SIG-M5 treated with dmso at 0.1 percent for 504 hours (cell line): ENCODE results near the gene BNIP2.
"Not testable (repeated sequence)": the region's sequence is repeated elsewhere in the genome, so short reads cannot be mapped to it uniquely, and the experiment has no call there.

Experiments
- DNase-seq: peaks from one replicate; lab custom pipeline; 2025; ENCODE audit not compliant: unreplicated experiment; lab: John Stamatoyannopoulos, UW

BNIP2 gene

GRCh38 chr15:59688423-59688781 lies 718 bp downstream of the BNIP2 start:
- DNase-seq = peak; percentile 59

GRCh38 chr15:59687836-59688235 lies 1.3 kb downstream of the BNIP2 start:
- DNase-seq = peak; percentile 81

GRCh38 chr15:59686389-59686788 lies 2.7 kb downstream of the BNIP2 start:
- DNase-seq = peak; percentile 75

GRCh38 chr15:59685737-59686297 lies 3.3 kb downstream of the BNIP2 start:
- no peak for DNase-seq

DNA sequence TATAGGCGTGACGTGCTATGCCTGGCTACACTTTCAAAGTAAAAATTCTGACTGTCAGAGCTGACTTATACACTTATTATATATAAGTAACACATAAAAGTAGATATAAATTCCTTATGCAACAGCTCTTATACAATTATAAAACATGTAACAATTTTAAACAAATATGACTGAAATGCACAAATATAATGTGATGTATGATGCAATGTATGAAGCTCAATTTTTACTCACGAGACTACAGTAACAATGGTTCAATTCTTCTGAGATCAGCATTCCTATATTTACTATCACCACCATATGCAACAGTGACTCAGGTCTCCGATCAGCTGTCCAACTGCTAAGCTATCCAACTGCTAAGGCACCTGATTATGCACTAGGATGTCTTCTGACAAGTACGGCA lies 8.2 kb downstream of the BNIP2 start:
- no peak for DNase-seq

DNA sequence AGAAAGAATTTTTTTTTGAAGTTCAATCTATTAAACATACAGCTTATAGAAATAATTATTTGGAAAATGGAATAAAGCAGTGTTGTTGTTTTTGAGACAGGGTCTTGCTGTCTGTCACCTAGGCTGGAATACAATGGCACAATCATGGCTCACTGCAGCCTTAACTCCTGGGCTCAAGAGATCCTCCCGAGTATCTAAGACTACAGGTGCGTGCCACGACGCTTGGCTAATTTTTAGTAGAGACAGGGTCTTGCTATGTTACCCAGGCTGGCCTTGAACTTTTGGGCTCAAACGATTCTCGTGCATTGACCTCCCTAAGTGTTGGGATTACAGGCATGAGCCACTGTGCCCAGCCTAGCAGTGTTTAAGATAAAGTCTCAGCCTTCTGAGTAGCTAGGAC lies 8.8 kb downstream of the BNIP2 start:
- DNase-seq = no peak

DNA sequence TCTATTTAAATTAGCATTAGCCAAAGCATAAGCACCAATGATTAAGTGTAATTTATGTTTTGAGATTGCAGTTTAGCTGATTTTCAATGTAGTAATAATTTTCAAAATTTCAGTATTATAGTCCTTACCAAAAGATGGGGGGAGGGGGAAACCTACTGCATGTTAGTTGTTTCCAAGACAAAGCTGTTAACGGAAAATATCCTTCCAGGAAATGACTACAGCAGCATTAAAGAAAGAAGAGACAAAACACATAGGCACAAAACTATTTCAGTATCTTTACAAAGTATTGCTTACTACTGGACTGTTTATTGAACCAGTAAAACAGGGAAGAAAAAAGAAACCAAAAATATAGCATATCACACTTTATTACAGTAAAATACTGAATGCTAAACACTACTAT lies 10.5 kb downstream of the BNIP2 start:
- DNase-seq = no peak

GRCh38 chr15:59678172-59678571 lies 10.9 kb downstream of the BNIP2 start:
- DNase-seq = no peak

DNA sequence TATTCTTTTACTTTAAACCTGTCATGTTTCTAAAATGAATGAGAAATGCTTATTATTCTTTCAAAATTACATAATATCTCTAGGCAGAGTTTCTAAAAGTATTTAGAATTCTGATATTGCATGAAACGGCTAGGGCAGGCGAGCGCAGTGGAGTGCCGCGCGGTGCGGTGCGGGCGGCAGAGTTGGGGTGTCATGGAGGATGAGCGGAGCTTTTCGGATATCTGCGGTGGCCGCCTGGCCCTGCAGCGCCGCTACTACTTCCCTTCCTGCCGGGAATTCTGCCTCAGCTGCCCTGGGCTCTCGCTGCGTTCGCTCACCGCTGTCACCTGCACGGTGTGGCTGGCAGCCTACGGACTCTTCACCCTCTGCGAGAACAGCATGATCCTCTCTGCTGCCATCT lies 12.6 kb downstream of the BNIP2 start:
- DNase-seq = no peak

DNA sequence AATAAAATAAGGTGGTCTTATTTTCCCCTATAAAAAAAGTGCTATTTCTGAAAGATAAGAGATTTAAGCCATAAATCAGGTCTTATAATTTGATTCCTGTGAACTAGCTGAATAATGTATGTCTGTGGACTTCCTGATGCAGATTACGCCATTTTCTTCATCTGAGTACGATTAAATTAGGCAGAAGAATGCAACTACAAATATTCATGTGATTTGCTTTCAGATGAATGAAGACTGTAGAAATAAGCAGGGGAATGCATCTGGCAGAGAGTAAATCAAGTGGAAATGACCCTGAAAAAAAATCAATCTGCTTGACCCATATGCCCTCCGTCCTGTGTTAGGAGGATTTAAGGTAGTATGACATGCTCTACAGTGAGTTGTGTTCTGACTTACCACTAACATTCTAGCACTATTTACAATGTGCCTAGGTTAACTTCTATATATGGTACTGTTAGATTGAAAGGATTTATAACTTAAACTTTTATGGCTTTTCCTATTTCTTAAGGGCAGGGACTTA lies 14.7 kb downstream of the BNIP2 start:
- DNase-seq = no peak

DNA sequence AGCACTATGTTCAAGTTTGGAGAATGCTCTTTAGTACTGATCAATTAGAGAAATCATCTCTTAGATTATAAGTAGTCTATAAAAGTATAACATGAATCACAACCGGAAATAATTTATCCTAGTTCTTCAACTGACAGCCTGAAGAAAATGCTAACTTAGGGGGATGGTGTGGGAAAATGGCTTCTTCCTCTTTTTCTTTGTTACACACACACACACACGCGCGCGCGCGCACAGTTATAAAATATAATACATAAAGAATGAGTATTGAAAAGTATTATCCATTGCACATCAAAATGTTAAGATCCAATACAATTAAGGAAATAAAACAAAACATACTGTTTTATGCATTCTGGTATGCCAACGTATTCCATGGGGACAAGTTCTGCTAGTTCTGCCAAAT lies 20.6 kb downstream of the BNIP2 start:
- DNase-seq = no peak

DNA sequence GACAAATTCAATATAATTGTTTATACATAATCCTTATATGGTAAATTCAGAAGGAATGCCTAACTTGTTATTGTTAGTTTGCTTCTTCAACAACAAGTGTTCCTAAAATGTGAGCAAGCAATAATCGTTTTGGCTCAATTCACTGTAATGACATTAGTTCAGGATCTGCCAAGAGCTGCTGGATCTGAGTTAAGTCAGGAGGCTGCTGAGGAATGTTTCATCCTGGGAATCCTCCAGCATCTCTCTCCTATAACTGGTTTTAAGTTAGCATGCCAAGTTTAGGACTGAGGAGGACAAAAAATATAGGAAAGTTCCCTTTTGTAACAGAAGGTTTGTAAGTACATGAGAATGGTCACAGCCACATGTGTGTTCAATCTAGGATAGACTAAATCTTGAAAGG lies 26.9 kb downstream of the BNIP2 start:
- no peak for DNase-seq

- DNase-seq = no peak
Observed at GRCh38 chr15:59659366-59659765, 29.8 kb downstream of the BNIP2 start.

- no peak for DNase-seq
Observed at GRCh38 chr15:59657635-59658125, 31.4 kb downstream of the BNIP2 start.

- DNase-seq = peak; percentile 91
Observed at GRCh38 chr15:59656897-59657634, 32.1 kb downstream of the BNIP2 start, which contains the start of gene GTF2A2. Gene GTF2A2, minus strand, starts transcription at chr15:59657515. Its CDS starts 5,238 bp downstream, at chr15:59652277.

DNA sequence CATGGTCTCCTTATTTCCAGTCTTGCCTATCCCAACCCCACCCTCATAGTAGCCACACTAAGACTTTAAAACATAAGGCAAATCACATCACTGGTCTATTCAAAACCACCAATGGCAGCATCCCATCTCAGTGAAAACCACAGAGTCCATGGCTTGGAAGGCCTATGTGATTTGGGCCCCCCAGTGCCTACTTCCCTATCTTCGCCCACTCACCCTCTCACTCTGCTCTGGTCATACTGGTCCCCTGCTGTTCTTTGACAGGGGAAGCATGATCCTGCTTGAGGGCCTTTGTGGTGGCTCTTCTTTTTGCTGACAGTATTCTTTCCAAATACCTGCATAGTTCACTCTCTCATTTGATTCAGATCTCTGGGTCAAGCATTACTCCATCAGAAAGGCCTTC lies 35.1 kb downstream of the BNIP2 start:
- DNase-seq = peak; percentile 9

DNA sequence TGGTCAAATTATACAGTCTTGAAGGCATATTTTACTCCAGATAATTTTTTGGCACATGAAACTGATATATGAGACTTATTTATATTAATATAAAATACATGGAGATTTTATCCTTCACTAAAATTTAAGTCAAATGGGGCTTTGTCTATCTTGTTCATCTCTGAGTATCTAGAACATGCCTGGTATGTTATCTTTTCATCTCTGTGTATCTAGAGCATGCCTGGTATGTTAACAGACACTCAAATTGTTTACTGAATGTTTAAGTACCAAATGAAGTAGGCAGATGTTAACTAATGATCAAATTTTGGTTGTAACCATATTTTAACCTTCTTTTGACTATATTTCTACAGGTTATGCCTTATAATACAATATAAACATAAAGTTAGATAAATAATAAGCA lies 39.5 kb downstream of the BNIP2 start:
- DNase-seq = no peak

- no peak for DNase-seq
Observed at GRCh38 chr15:59647085-59647484, 42.0 kb downstream of the BNIP2 start.

GRCh38 chr15:59646277-59646676 lies 42.8 kb downstream of the BNIP2 start:
- DNase-seq = no peak

DNA sequence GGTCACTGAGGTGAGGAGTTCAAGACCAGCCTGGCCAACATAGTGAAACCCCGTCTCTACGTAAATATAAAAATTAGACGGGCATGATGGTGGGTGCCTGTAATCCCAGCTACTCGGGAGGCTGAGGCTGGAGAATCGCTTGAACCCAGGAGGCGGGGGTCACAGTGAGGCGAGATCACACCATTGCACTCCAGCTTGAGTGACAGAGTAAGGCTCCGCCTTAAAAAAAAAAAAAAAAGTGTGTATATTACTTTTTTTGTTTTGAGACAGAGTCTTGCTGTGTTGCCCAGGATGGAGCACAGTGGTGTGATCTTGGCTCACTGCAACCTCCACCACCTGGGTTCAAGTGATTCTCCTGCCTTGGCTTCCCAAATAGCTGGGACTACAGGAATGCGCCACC lies 43.3 kb downstream of the BNIP2 start:
- not testable (repeated sequence) for DNase-seq

GRCh38 chr15:59644756-59645155 lies 44.4 kb downstream of the BNIP2 start:
- no peak for DNase-seq

DNA sequence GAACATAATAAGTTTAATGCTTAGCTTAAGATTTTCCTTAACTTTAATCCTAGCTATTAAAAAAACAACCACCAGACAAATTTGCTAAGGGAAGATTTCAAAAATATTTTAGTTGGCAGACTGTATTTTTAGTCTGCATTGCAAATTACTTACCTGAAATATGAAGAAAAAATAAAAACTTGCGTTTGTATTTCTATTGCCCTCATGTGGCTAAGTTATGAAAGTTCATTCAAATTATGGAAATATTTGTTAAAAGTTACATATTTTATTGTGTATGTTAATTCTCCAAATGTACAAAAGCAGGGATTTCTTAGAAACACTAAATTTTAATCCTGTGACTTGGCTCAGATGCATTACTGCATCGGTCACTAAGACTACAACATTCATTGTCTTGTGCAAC lies 46.8 kb downstream of the BNIP2 start:
- no peak for DNase-seq

DNA sequence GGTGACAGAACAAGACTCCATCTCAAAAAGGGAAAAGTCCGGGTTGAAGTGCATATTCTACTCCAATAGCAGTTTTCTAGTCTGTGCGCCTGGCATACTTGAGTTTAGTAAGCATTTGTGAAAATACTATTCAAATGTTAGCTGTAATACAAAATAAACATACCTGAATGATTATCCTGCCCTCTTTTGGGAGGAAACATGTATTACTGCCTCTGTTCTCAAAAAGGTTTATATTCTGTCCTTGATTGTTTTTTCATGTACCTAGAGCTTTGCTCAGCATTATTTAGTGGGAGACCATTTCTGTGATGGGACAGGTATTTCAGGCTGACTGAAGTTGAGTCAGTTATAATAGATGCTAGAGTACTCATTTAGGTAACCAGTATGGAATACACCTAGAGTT lies 51.6 kb downstream of the BNIP2 start:
- not testable (repeated sequence) for DNase-seq
